Vagina (tissue), 2 donors: Measurements from ENCODE around the gene PLAAT4. TPM values are rescaled to one million over a fixed set of nuclear protein-coding genes. Genes with fewer than 3 reads are reported as not detected.

Experiments
- DNase-seq, 2 donors: peaks; one replicate each; pipeline ENCODE4 v3.0.0-alpha.2; 2017; ENCODE audit errors: extremely low spot score in 2 of 2
- H3K27ac ChIP-seq: fragments of 200-600 bp; sonication (generic); one replicate; pipeline ENCODE4 v1.5.1; 2019
- H3K27me3 ChIP-seq: fragments of 200-600 bp; sonication (generic); one replicate; pipeline ENCODE4 v1.5.1; 2019
- H3K36me3 ChIP-seq, 2 donors: fragments of 200-600 bp; sonication (generic); one replicate each; pipeline ENCODE4 v1.5.1; 2017 to 2019
- H3K4me1 ChIP-seq: fragments of 200-600 bp; sonication (generic); one replicate; pipeline ENCODE4 v1.5.1; 2019
- H3K4me3 ChIP-seq, 2 donors: fragments of 200-600 bp; sonication (generic); 1 replicate in 1 of 2; 2 replicates in 1 of 2; pipeline ENCODE4 v1.5.1; 2016 to 2019
- H3K9me3 ChIP-seq: fragments of 200-600 bp; sonication (generic); one replicate; pipeline ENCODE4 v1.5.1; 2019
- POLR2A ChIP-seq, 2 donors: fragments of 450-650 bp; IDR thresholded peaks; one replicate each; pipeline ENCODE4 v1.6.1; 2017; ENCODE audit warnings: antibody characterized with exemption in 2 of 2, mild to moderate bottlenecking in 2 of 2, moderate library complexity in 2 of 2
- POLR2AphosphoS5 ChIP-seq, 2 donors: sonication (generic); formaldehyde crosslinking; IDR thresholded peaks; one replicate each; pipeline ENCODE4 v1.9.0; 2017; ENCODE audit warnings: antibody characterized with exemption in 2 of 2, mild to moderate bottlenecking in 2 of 2, low read depth in 1 of 2; ENCODE audit not compliant: insufficient read depth in 1 of 2
- intact Hi-C: fragments of 100-400 bp; cut with DNase I; formaldehyde crosslinking; loops from one replicate; pipeline ENCODE4 v1.15.1; 2023
- total RNA-seq: library from RNA; depleted of rRNA; stranded (reverse); fragments of >200 nt; gene quantifications from one replicate; pipeline ENCODE4 v1.2.3, GENCODE V29; 2016
- TF ChIP-seq, protein P1 (sequence below), 3 experiments: fragments of 450-650 bp in 2 of 3; fragments of 200-600 bp in 1 of 3; sonication (generic) in 1 of 3; IDR thresholded peaks; one replicate each; pipeline ENCODE4 v1.5.1; 2017 to 2019; ENCODE audit warnings: antibody characterized with exemption in 3 of 3, mild to moderate bottlenecking in 2 of 3, moderate library complexity in 2 of 3

Gene PLAAT4
- total RNA-seq, 1 donor from 2014 or later, result 43.5 TPM

GRCh38 chr11:63516109-63516508, 20.5 kb upstream of the PLAAT4 start:
- intact Hi-C loops, result no loop called here
- Histone ChIP-seq H3K27me3 (no peaks in the 10 kb centered on the region), H3K9me3 (no peaks in the 10 kb centered on the region), H3K4me3 (no peak overlapping the region), H3K27ac (no peak overlapping the region), H3K36me3 (no peaks in the 10 kb centered on the region), H3K4me1 (no peaks in the 10 kb centered on the region)
- DNase-seq, result no peak
- TF ChIP-seq, protein P1, sequence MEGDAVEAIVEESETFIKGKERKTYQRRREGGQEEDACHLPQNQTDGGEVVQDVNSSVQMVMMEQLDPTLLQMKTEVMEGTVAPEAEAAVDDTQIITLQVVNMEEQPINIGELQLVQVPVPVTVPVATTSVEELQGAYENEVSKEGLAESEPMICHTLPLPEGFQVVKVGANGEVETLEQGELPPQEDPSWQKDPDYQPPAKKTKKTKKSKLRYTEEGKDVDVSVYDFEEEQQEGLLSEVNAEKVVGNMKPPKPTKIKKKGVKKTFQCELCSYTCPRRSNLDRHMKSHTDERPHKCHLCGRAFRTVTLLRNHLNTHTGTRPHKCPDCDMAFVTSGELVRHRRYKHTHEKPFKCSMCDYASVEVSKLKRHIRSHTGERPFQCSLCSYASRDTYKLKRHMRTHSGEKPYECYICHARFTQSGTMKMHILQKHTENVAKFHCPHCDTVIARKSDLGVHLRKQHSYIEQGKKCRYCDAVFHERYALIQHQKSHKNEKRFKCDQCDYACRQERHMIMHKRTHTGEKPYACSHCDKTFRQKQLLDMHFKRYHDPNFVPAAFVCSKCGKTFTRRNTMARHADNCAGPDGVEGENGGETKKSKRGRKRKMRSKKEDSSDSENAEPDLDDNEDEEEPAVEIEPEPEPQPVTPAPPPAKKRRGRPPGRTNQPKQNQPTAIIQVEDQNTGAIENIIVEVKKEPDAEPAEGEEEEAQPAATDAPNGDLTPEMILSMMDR (IDR thresholded peaks at IDR 0.05), result no peak
- TF ChIP-seq POLR2A (IDR thresholded peaks at IDR 0.05) (no peak), POLR2AphosphoS5 (IDR thresholded peaks at IDR 0.05; ENCODE audit: insufficient read depth in 1 of 2, low read depth in 1 of 2) (no peak)

GRCh38 chr11:63517156-63517555, 19.5 kb upstream of the PLAAT4 start:
- DNase-seq, result no peak
- no peaks in the 10 kb centered on the region for H3K4me1 ChIP-seq
- intact Hi-C loops, result no loop called here
- no peaks in the 10 kb centered on the region for H3K36me3 ChIP-seq
- H3K9me3 ChIP-seq, result no peaks in the 10 kb centered on the region
- TF ChIP-seq POLR2A (IDR thresholded peaks at IDR 0.05) (no peak), POLR2AphosphoS5 (IDR thresholded peaks at IDR 0.05; ENCODE audit: insufficient read depth in 1 of 2, low read depth in 1 of 2) (no peak)
- no peak overlapping the region for H3K27ac ChIP-seq
- no peaks in the 10 kb centered on the region for H3K27me3 ChIP-seq
- no peak overlapping the region for H3K4me3 ChIP-seq

DNA sequence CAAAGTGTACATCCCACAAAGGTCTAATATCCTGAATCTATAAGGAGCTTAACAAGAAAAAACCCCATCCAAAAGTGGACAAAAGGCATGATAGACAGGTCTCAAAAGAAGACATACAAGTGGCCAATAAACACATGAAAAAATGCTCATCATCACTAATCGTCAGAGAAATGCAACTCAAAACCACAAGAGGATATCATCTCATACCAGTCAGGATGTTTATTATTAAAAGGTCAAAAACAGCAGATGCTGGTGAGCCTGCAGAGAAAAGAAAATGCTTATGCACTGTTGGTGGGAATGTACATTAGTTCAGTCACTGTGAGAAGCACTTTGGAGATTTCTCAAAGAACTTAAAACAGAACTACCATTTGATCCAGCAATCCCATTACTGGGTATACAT, 18.1 kb upstream of the PLAAT4 start:
- H3K36me3 ChIP-seq, result no peaks in the 10 kb centered on the region
- no peaks in the 10 kb centered on the region for H3K9me3 ChIP-seq
- H3K4me1 ChIP-seq, result no peaks in the 10 kb centered on the region
- H3K27ac ChIP-seq, result no peak overlapping the region
- no peak overlapping the region for H3K4me3 ChIP-seq
- no peak for DNase-seq
- H3K27me3 ChIP-seq, result no peaks in the 10 kb centered on the region
- intact Hi-C loops, result no loop called here
- TF ChIP-seq, protein P1 (IDR thresholded peaks at IDR 0.05), result no peak
- TF ChIP-seq POLR2AphosphoS5 (IDR thresholded peaks at IDR 0.05; ENCODE audit: insufficient read depth in 1 of 2, low read depth in 1 of 2), result no peak
- TF ChIP-seq POLR2A (IDR thresholded peaks at IDR 0.05), result no peak

- no peaks in the 10 kb centered on the region for H3K9me3 ChIP-seq
- H3K36me3 ChIP-seq, result no peaks in the 10 kb centered on the region
- H3K27me3 ChIP-seq, result no peaks in the 10 kb centered on the region
- TF ChIP-seq POLR2AphosphoS5 (IDR thresholded peaks at IDR 0.05; ENCODE audit: insufficient read depth in 1 of 2, low read depth in 1 of 2) (no peak), POLR2A (IDR thresholded peaks at IDR 0.05) (no peak)
- TF ChIP-seq, protein P1 (IDR thresholded peaks at IDR 0.05), result no peak
- intact Hi-C loops, result no loop called here
- H3K4me3 ChIP-seq, result no peak overlapping the region
- no peak overlapping the region for H3K27ac ChIP-seq
- no peak for DNase-seq
- no peaks in the 10 kb centered on the region for H3K4me1 ChIP-seq
Measured at GRCh38 chr11:63520606-63521170, 15.9 kb upstream of the PLAAT4 start.

GRCh38 chr11:63521896-63522295, 14.7 kb upstream of the PLAAT4 start:
- no peaks in the 10 kb centered on the region for H3K27me3 ChIP-seq
- no peaks in the 10 kb centered on the region for H3K36me3 ChIP-seq
- H3K9me3 ChIP-seq, result no peaks in the 10 kb centered on the region
- no peak for DNase-seq
- no peaks in the 10 kb centered on the region for H3K4me1 ChIP-seq
- H3K4me3 ChIP-seq, result no peak overlapping the region
- TF ChIP-seq POLR2A (IDR thresholded peaks at IDR 0.05), result no peak
- TF ChIP-seq, protein P1 (IDR thresholded peaks at IDR 0.05), result no peak
- TF ChIP-seq POLR2AphosphoS5 (IDR thresholded peaks at IDR 0.05; ENCODE audit: insufficient read depth in 1 of 2, low read depth in 1 of 2), result no peak
- H3K27ac ChIP-seq, result no peak overlapping the region
- intact Hi-C loops, result no loop called here
